Tibial artery (tissue), 4 donors: ENCODE measurements around the gene SHLD2.
"Not testable (repeated sequence)": the region's sequence is repeated elsewhere in the genome, so short reads cannot be mapped to it uniquely, and the experiment has no call there.

ENCODE experiments used
- DNase-seq, 2 donors: peaks; one replicate each; pipeline ENCODE4 v3.0.0-alpha.2; 2019
- H3K27ac ChIP-seq, 2 donors: fragments of 200-600 bp; sonication (generic) in 1 of 2; 1 replicate in 1 of 2; 2 replicates in 1 of 2; pipeline ENCODE4 v1.5.1; 2018 to 2019; ENCODE audit warnings: mild to moderate bottlenecking in 1 of 2
- H3K27me3 ChIP-seq, 2 donors: fragments of 200-600 bp; sonication (generic) in 1 of 2; one replicate each; pipeline versions ENCODE4 v1.5.1 to v1.6.0; 2016 to 2019
- H3K36me3 ChIP-seq, 3 donors: fragments of 200-600 bp; sonication (generic) in 2 of 3; one replicate each; pipeline ENCODE4 v1.5.1; 2016 to 2019; ENCODE audit warnings: mild to moderate bottlenecking in 2 of 3
- H3K4me1 ChIP-seq, 4 donors: fragments of 200-600 bp; sonication (generic) in 2 of 4; 1 replicate in 3 of 4; 2 replicates in 1 of 4; pipeline ENCODE4 v1.5.1; 2016 to 2019
- H3K4me3 ChIP-seq, 2 donors: fragments of 200-600 bp; sonication (generic) in 1 of 2; 1 replicate in 1 of 2; 2 replicates in 1 of 2; pipeline ENCODE4 v1.5.1; 2018 to 2019; ENCODE audit warnings: mild to moderate bottlenecking in 2 of 2
- H3K9me3 ChIP-seq, 3 donors: fragments of 200-600 bp; sonication (generic) in 1 of 3; one replicate each; pipeline ENCODE4 v1.5.1; 2016 to 2019
- intact Hi-C: fragments of 100-400 bp; cut with DNase I; formaldehyde crosslinking; loops from one replicate; pipeline ENCODE4 v1.15.0; 2023; ENCODE audit warnings: low total_unique reads
- TF ChIP-seq, protein P1 (sequence below), 2 experiments: fragments of 200-600 bp in 1 of 2; fragments of 450-650 bp in 1 of 2; IDR thresholded peaks; one replicate each; pipeline ENCODE4 v1.5.1; 2017 to 2019; ENCODE audit warnings: antibody characterized with exemption in 2 of 2, mild to moderate bottlenecking in 1 of 2, moderate library complexity in 1 of 2

Gene SHLD2

DNA sequence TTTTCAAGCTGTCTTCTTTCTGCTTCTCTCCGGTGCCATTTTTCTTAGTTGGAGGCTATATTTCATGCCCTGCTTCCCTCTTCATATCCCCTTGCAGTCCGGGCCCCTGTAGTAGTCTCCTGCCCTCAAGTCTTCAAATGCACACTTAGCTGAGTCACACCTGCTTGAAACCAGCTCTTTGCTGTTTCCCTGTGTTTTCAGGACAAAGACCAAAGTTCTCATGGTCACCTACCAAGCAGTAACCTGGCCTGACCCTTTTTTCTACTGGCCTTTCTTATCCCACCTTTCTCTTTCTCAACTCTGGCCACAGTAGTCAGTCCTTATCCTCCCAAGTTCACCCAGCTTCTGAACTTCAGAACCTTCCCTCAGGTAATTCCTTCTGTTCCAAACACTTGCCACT is 28.8 kb upstream of the SHLD2 start:
- DNase-seq: no peak
- Histone ChIP-seq H3K4me3 (no peak overlapping the region), H3K27ac (no peak overlapping the region), H3K4me1 (no peaks in the 10 kb centered on the region), H3K9me3 (no peaks in the 10 kb centered on the region), H3K36me3 (peaks cover 78 to 94% (median 94%) of the 10 kb centered on the region in 3 donors), H3K27me3 (no peaks in the 10 kb centered on the region)
- TF ChIP-seq, protein P1, sequence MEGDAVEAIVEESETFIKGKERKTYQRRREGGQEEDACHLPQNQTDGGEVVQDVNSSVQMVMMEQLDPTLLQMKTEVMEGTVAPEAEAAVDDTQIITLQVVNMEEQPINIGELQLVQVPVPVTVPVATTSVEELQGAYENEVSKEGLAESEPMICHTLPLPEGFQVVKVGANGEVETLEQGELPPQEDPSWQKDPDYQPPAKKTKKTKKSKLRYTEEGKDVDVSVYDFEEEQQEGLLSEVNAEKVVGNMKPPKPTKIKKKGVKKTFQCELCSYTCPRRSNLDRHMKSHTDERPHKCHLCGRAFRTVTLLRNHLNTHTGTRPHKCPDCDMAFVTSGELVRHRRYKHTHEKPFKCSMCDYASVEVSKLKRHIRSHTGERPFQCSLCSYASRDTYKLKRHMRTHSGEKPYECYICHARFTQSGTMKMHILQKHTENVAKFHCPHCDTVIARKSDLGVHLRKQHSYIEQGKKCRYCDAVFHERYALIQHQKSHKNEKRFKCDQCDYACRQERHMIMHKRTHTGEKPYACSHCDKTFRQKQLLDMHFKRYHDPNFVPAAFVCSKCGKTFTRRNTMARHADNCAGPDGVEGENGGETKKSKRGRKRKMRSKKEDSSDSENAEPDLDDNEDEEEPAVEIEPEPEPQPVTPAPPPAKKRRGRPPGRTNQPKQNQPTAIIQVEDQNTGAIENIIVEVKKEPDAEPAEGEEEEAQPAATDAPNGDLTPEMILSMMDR (IDR thresholded peaks at IDR 0.05): no peak
- intact Hi-C loops: no loop called here

DNA sequence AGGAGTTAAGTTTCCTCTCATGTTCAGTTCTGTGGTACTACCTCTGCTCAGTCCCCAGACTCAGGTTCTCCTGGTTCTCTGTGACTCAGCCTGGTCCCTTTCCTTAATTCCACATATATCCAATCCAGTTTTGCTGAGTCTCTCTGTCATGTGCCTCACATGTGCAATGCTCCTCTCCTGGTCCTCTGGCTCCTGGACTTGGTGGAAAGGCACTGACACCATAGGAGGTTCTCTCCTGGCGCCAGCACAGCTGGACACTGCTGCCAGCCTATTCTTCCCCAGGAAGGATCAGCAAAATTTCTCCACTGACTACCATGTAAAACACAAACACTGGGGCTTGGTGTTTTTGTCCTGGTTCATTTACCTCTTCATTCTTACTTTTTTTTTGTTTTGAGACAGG is 28.1 kb upstream of the SHLD2 start:
- DNase-seq: no peak
- no peak overlapping the region for H3K4me3 ChIP-seq
- TF ChIP-seq, protein P1 (IDR thresholded peaks at IDR 0.05): no peak
- H3K27me3 ChIP-seq: no peaks in the 10 kb centered on the region
- no peaks in the 10 kb centered on the region for H3K9me3 ChIP-seq
- no peaks in the 10 kb centered on the region for H3K4me1 ChIP-seq
- H3K27ac ChIP-seq: no peak overlapping the region
- peaks cover 74 to 94% (median 90%) of the 10 kb centered on the region in 3 donors for H3K36me3 ChIP-seq
- intact Hi-C loops: no loop called here

DNA sequence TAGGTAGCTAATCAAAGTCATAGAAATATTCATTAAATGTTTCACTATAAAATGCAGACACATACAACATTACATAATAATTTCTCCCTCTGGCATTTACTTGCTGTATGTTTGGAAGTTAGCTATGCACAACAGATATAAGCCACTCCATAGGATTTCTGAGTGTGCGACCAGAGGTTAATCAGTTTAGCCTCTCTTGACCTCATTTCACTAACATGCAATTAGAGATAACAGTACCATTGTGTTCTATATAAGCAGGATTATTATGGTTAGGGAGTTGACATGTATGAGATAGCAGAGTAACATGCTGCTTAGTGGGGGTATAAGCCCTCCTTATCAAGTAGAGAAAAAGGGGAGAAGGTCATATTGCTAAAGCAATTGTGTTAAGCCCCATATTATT is 26.7 kb upstream of the SHLD2 start:
- no peaks in the 10 kb centered on the region for H3K9me3 ChIP-seq
- TF ChIP-seq, protein P1 (IDR thresholded peaks at IDR 0.05): no peak
- H3K4me1 ChIP-seq: no peaks in the 10 kb centered on the region
- no peak overlapping the region for H3K27ac ChIP-seq
- H3K4me3 ChIP-seq: no peak overlapping the region
- intact Hi-C loops: no loop called here
- peaks cover 76 to 93% (median 88%) of the 10 kb centered on the region in 3 donors for H3K36me3 ChIP-seq
- no peaks in the 10 kb centered on the region for H3K27me3 ChIP-seq
- DNase-seq: no peak

DNA sequence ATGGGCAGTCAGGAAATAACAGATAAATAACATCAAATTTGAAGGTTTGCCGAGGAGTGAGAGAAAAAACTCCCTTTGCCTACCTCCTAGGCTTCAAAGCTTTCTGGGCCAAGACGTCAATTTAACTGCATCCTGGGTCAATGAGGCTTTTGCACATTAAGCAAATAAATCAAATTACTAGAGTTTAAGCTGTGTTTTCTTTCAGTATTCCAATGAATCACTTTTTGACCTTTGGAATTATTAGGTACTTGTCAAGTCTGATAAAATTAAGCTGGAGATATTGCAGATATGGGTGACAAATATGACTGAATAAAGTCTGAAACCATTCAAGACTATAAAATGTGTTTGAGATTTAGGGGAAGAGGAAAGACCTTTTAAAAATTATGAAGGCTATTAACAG is 22.6 kb upstream of the SHLD2 start:
- H3K4me1 ChIP-seq: no peaks in the 10 kb centered on the region
- H3K9me3 ChIP-seq: no peaks in the 10 kb centered on the region
- no peak for DNase-seq
- intact Hi-C loops: no loop called here
- no peak overlapping the region for H3K27ac ChIP-seq
- H3K36me3 ChIP-seq: peaks cover 48 to 74% (median 69%) of the 10 kb centered on the region in 3 donors
- TF ChIP-seq, protein P1 (IDR thresholded peaks at IDR 0.05): no peak
- H3K4me3 ChIP-seq: no peak overlapping the region
- no peaks in the 10 kb centered on the region for H3K27me3 ChIP-seq

DNA sequence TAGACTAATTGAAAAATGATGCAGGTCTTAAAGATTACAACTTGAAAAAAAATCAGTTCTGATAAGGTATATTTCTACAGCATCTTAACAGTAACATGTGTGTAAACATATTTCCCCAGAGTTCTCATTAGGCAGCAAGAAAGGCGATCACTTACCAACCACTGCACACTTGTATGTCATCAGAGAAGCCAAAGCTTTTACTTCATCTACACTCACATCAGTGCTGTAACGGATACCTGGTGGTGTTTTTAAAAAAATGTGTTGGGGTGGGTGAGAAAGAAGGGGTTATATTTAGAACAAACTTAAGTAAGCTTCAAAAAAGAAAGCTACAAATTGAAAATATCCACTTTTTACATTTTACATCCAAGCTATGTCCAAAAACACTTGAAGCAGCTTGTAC is 18.6 kb upstream of the SHLD2 start:
- H3K4me3 ChIP-seq, H3K9me3 ChIP-seq, DNase-seq, H3K27ac ChIP-seq, H3K27me3 ChIP-seq, intact Hi-C loops: not testable (repeated sequence)
- Histone ChIP-seq H3K4me1 (peaks cover 0 to 12% (median 0%) of the 10 kb centered on the region in 4 donors), H3K36me3 (peaks cover 16 to 39% (median 34%) of the 10 kb centered on the region in 3 donors)

DNA sequence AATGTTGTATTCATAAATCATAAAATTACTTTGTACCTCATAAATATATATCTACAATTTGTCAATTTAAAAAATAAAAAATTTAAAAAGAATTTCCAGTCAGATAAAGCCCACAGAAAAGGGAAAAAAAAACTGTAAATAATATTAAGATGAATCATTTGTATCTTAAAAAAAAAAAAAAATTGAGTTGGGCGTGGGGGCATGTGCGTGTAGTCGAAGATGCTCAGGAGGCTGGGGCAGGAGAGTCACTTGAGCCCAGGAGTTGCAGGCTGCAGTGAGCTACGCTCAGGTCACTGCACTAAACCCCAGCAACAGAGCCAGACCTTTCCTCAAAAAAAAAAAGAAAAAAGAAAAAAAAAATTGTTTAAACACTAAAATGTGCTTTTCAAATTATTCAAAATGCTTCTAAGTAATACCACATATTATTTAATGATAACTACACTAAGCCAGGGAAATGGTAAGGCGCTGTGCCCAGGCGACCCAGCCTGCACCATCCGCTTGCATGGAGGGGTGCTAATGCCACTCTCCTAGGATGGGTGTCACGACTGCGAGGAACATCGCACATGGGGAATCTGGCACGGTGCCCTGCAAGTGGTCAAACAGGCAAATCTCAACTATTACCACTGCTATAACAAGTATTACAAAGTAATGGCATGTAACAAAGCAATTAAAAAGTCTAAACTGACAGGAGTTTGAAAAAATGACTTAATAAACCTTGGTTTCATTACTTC is 15.7 kb upstream of the SHLD2 start:
- peaks cover 3 to 16% (median 8%) of the 10 kb centered on the region in 3 donors for H3K36me3 ChIP-seq
- no peak for DNase-seq
- no peaks in the 10 kb centered on the region for H3K9me3 ChIP-seq
- H3K4me3 ChIP-seq: no peak overlapping the region
- TF ChIP-seq, protein P1 (IDR thresholded peaks at IDR 0.05): no peak
- intact Hi-C loops: no loop called here
- no peak overlapping the region for H3K27ac ChIP-seq
- no peaks in the 10 kb centered on the region for H3K27me3 ChIP-seq
- H3K4me1 ChIP-seq: peaks cover 0 to 39% (median 8%) of the 10 kb centered on the region in 4 donors

- H3K9me3 ChIP-seq, H3K36me3 ChIP-seq, H3K27me3 ChIP-seq, intact Hi-C loops, H3K4me3 ChIP-seq, DNase-seq: not testable (repeated sequence)
- Histone ChIP-seq H3K27ac (peak overlapping the region; percentile 39 to 47), H3K4me1 (peaks cover 0 to 49% (median 14%) of the 10 kb centered on the region in 4 donors)
These were observed 14.4 kb upstream of the SHLD2 start for GRCh38 chr10:87080621-87081020.

DNA sequence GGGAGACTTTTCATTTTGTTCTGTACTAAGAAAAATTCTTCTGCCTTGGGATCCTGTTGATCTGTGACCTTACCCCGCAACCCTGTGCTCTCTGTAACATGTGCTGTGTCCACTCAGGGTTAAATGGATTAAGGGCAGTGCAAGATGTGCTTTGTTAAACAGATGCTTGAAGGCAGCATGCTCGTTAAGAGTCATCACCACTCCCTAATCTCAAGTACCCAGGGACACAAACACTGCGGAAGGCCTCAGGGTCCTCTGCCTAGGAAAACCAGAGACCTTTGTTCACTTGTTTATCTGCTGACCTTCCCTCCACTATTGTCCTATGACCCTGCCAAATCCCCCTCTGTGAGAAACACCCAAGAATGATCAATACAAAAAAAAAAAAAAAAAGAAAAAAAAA is 13.4 kb upstream of the SHLD2 start:
- DNase-seq, H3K36me3 ChIP-seq, H3K27me3 ChIP-seq, intact Hi-C loops, H3K9me3 ChIP-seq, H3K4me3 ChIP-seq: not testable (repeated sequence)
- Histone ChIP-seq H3K27ac (peak overlapping the region; percentile 29 to 47), H3K4me1 (peaks cover 0 to 55% (median 14%) of the 10 kb centered on the region in 4 donors)

GRCh38 chr10:87082219-87082618 is 12.8 kb upstream of the SHLD2 start:
- intact Hi-C loops, H3K4me3 ChIP-seq, H3K36me3 ChIP-seq, DNase-seq, H3K9me3 ChIP-seq, H3K27me3 ChIP-seq: not testable (repeated sequence)
- peak overlapping the region; percentile 29 to 47 for H3K27ac ChIP-seq
- H3K4me1 ChIP-seq: peaks cover 0 to 55% (median 14%) of the 10 kb centered on the region in 4 donors
